Activated CD4-positive, alpha-beta T cell treated with anti-CD3 and anti-CD28 coated beads for 36 hours (primary cell): ENCODE measurements around the gene ERGIC2. TPM values are rescaled to one million over a fixed set of nuclear protein-coding genes. Genes with fewer than 3 reads are reported as not detected.

Experiments used
- ATAC-seq: fragments of 200-7000 bp; cut with Tn5 transposase; one replicate; pipeline ENCODE4 v1.10.0; 2021; ENCODE audit warnings: mild to moderate bottlenecking, moderate library complexity
- CTCF ChIA-PET: fragments of 350-600 bp; sonication (Branson Sonifier 250); formaldehyde crosslinking; loops from one replicate; lab custom pipeline; 2021; ENCODE audit warnings: antibody characterized with exemption; lab: Charles Lee
- POLR2A ChIA-PET: fragments of 350-600 bp; sonication (Branson Sonifier 250); formaldehyde crosslinking; loops from one replicate; lab custom pipeline; 2021; ENCODE audit warnings: antibody characterized with exemption, inconsistent platforms; lab: Charles Lee
- DNase-seq: peaks from one replicate; pipeline ENCODE4 v3.0.0-alpha.2; 2020
- H3K27ac Mint-ChIP-seq: one replicate; pipeline ENCODE4 v1.8.0; 2021; ENCODE audit warnings: mixed read lengths
- H3K27me3 Mint-ChIP-seq: one replicate; pipeline ENCODE4 v1.8.0; 2021; ENCODE audit warnings: mixed read lengths
- H3K36me3 Mint-ChIP-seq: one replicate; pipeline ENCODE4 v1.8.0; 2021; ENCODE audit warnings: low read depth, mixed read lengths
- H3K4me1 Mint-ChIP-seq: one replicate; pipeline ENCODE4 v1.8.0; 2021; ENCODE audit warnings: mixed read lengths
- H3K4me3 Mint-ChIP-seq: one replicate; pipeline ENCODE4 v1.8.0; 2021; ENCODE audit warnings: mild to moderate bottlenecking, moderate library complexity, mixed read lengths
- H3K9me3 Mint-ChIP-seq: one replicate; pipeline ENCODE4 v1.8.0; 2021; ENCODE audit warnings: low read depth, mixed read lengths
- intact Hi-C, 2 experiments: fragments of 100-400 bp; cut with DNase I in 1 of 2; cut with micrococcal nuclease in 1 of 2; formaldehyde crosslinking; loops; one replicate each; pipeline versions ENCODE4 v1.14.2 to v1.15.1; 2022 to 2024; cut with DNase I, micrococcal nuclease
- total RNA-seq, 2 experiments: library from RNA; stranded (reverse); gene quantifications; one replicate each; pipeline ENCODE4 v1.2.3, GENCODE V29; 2021

ERGIC2 gene
- total RNA-seq, 2 experiments from 2014 or later: 104 to 151 TPM

- no peak for DNase-seq
- no peaks in the 10 kb centered on the region for H3K4me1 Mint-ChIP-seq
- POLR2A ChIA-PET: interaction anchor here (0.6 kb wide), 1 partner anchor 9 kb away, joined by 6 read pairs; no protein-coding TSS in a partner anchor
- peaks cover 6% of the 10 kb centered on the region for H3K36me3 Mint-ChIP-seq
- ATAC-seq: no peak
- CTCF ChIA-PET: interaction anchor here (0.7 to 1.7 kb wide), 2 partner anchors 11 to 28 kb away, joined by 3 to 6 read pairs; no protein-coding TSS in a partner anchor
- H3K27ac Mint-ChIP-seq: no peak overlapping the region
- intact Hi-C loops: no loop called here
- no peaks in the 10 kb centered on the region for H3K27me3 Mint-ChIP-seq
- no peaks in the 10 kb centered on the region for H3K9me3 Mint-ChIP-seq
- no peak overlapping the region for H3K4me3 Mint-ChIP-seq
Measured at GRCh38 chr12:29329411-29329810, 51.6 kb downstream of the ERGIC2 start.

GRCh38 chr12:29322157-29322556 lies 58.8 kb downstream of the ERGIC2 start:
- H3K27me3 Mint-ChIP-seq: no peaks in the 10 kb centered on the region

GRCh38 chr12:29320295-29321085 lies 60.5 kb downstream of the ERGIC2 start:
- H3K27ac Mint-ChIP-seq: no peak overlapping the region
- H3K4me1 Mint-ChIP-seq: peaks cover 6% of the 10 kb centered on the region
- intact Hi-C loops: no loop called here
- H3K27me3 Mint-ChIP-seq: no peaks in the 10 kb centered on the region
- ChIA-PET POLR2A (interaction anchor here (0.6 kb wide), 1 partner anchor 9 kb away, joined by 6 read pairs; no protein-coding TSS in a partner anchor), CTCF (interaction anchor here (1.3 to 5.0 kb wide), 3 partner anchors 9 to 232 kb away, joined by 3 to 31 read pairs (median 6); no protein-coding TSS in a partner anchor)
- peaks cover 19% of the 10 kb centered on the region for H3K36me3 Mint-ChIP-seq
- ATAC-seq (no peak), DNase-seq (no peak)
- H3K4me3 Mint-ChIP-seq: no peak overlapping the region
- no peaks in the 10 kb centered on the region for H3K9me3 Mint-ChIP-seq

More at GRCh38 chr12:29322157-29322556, 58.8 kb downstream of the ERGIC2 start:
- Mint-ChIP-seq H3K36me3 (peaks cover 19% of the 10 kb centered on the region), H3K27ac (no peak overlapping the region), H3K9me3 (no peaks in the 10 kb centered on the region), H3K4me3 (no peak overlapping the region), H3K4me1 (peaks cover 6% of the 10 kb centered on the region)
- ChIA-PET CTCF (interaction anchor here (1.1 to 2.1 kb wide), 2 partner anchors 11 to 15 kb away, joined by 3 to 6 read pairs; no protein-coding TSS in a partner anchor), POLR2A (no interaction called here)
- intact Hi-C loops: no loop called here
- no peak for DNase-seq
- no peak for ATAC-seq

GRCh38 chr12:29317556-29318363 lies 63.2 kb downstream of the ERGIC2 start:
- Mint-ChIP-seq H3K9me3 (no peaks in the 10 kb centered on the region), H3K27me3 (no peaks in the 10 kb centered on the region), H3K4me1 (peaks cover 6% of the 10 kb centered on the region), H3K4me3 (no peak overlapping the region), H3K27ac (no peak overlapping the region), H3K36me3 (peaks cover 4% of the 10 kb centered on the region)
- intact Hi-C loops: loop anchor here (1.0 to 2.0 kb wide), 4 partner anchors 170 to 244 kb away; no protein-coding TSS in a partner anchor
- POLR2A ChIA-PET: interaction anchor here (0.7 kb wide), 1 partner anchor 244 kb away, joined by 4 read pairs; no protein-coding TSS in a partner anchor
- ATAC-seq: peak; percentile 100
- CTCF ChIA-PET: interaction anchor here (0.5 to 5.0 kb wide), 23 partner anchors 9 to 1106 kb away, joined by 3 to 31 read pairs (median 4); no protein-coding TSS in a partner anchor
- DNase-seq: peak; percentile 63

GRCh38 chr12:29316752-29317151 lies 64.2 kb downstream of the ERGIC2 start:
- DNase-seq (no peak), ATAC-seq (no peak)
- POLR2A ChIA-PET: no interaction called here
- Mint-ChIP-seq H3K4me3 (no peak overlapping the region), H3K4me1 (peaks cover 6% of the 10 kb centered on the region), H3K9me3 (no peaks in the 10 kb centered on the region), H3K36me3 (no peaks in the 10 kb centered on the region), H3K27ac (no peak overlapping the region), H3K27me3 (no peaks in the 10 kb centered on the region)
- intact Hi-C loops: loop anchor here (1.0 to 2.0 kb wide), 4 partner anchors 169 to 243 kb away; no protein-coding TSS in a partner anchor
- CTCF ChIA-PET: interaction anchor here (1.6 to 5.0 kb wide), 8 partner anchors 8 to 244 kb away, joined by 3 to 31 read pairs (median 8); no protein-coding TSS in a partner anchor

GRCh38 chr12:29314416-29314815 lies 66.6 kb downstream of the ERGIC2 start:
- Mint-ChIP-seq H3K27ac (no peak overlapping the region), H3K4me1 (peaks cover 6% of the 10 kb centered on the region), H3K27me3 (no peaks in the 10 kb centered on the region), H3K36me3 (no peaks in the 10 kb centered on the region), H3K9me3 (no peaks in the 10 kb centered on the region), H3K4me3 (no peak overlapping the region)
- no peak for DNase-seq
- no peak for ATAC-seq
- POLR2A ChIA-PET: interaction anchor here (0.6 kb wide), 1 partner anchor 166 kb away, joined by 4 read pairs; no protein-coding TSS in a partner anchor
- intact Hi-C loops: no loop called here
- CTCF ChIA-PET: interaction anchor here (0.6 kb wide), 2 partner anchors 523 to 1324 kb away, joined by 3 read pairs; no protein-coding TSS in a partner anchor

GRCh38 chr12:29310899-29311298 lies 70.1 kb downstream of the ERGIC2 start:
- no peaks in the 10 kb centered on the region for H3K4me1 Mint-ChIP-seq
- CTCF ChIA-PET: interaction anchor here (2.0 kb wide), 1 partner anchor 238 kb away, joined by 4 read pairs; no protein-coding TSS in a partner anchor
- no peak overlapping the region for H3K27ac Mint-ChIP-seq
- no peaks in the 10 kb centered on the region for H3K9me3 Mint-ChIP-seq
- H3K4me3 Mint-ChIP-seq: no peak overlapping the region
- intact Hi-C loops: no loop called here
- no peak for DNase-seq
- ATAC-seq: no peak
- H3K27me3 Mint-ChIP-seq: no peaks in the 10 kb centered on the region
- H3K36me3 Mint-ChIP-seq: no peaks in the 10 kb centered on the region
- POLR2A ChIA-PET: interaction anchor here (0.7 kb wide), 1 partner anchor 184 kb away, joined by 6 read pairs; no protein-coding TSS in a partner anchor

- no peaks in the 10 kb centered on the region for H3K9me3 Mint-ChIP-seq
- CTCF ChIA-PET: interaction anchor here (1.0 to 1.2 kb wide), 3 partner anchors 8 to 237 kb away, joined by 3 to 4 read pairs (median 4); no protein-coding TSS in a partner anchor
- ATAC-seq (no peak), DNase-seq (no peak)
- no peaks in the 10 kb centered on the region for H3K36me3 Mint-ChIP-seq
- POLR2A ChIA-PET: no interaction called here
- intact Hi-C loops: no loop called here
- H3K4me1 Mint-ChIP-seq: no peaks in the 10 kb centered on the region
- H3K27ac Mint-ChIP-seq: no peak overlapping the region
- no peak overlapping the region for H3K4me3 Mint-ChIP-seq
- H3K27me3 Mint-ChIP-seq: no peaks in the 10 kb centered on the region
Measured at GRCh38 chr12:29309320-29309902, 71.6 kb downstream of the ERGIC2 start.

GRCh38 chr12:29306682-29307081 lies 74.3 kb downstream of the ERGIC2 start:
- no peaks in the 10 kb centered on the region for H3K9me3 Mint-ChIP-seq
- ChIA-PET POLR2A (interaction anchor here (0.6 kb wide), 1 partner anchor 29 kb away, joined by 3 read pairs; no protein-coding TSS in a partner anchor), CTCF (interaction anchor here (0.5 to 2.2 kb wide), 2 partner anchors 11 to 118 kb away, joined by 3 to 8 read pairs; no protein-coding TSS in a partner anchor)
- H3K27ac Mint-ChIP-seq: no peak overlapping the region
- no peaks in the 10 kb centered on the region for H3K36me3 Mint-ChIP-seq
- H3K4me1 Mint-ChIP-seq: no peaks in the 10 kb centered on the region
- intact Hi-C loops: no loop called here
- no peak for ATAC-seq
- DNase-seq: no peak
- H3K27me3 Mint-ChIP-seq: no peaks in the 10 kb centered on the region
- no peak overlapping the region for H3K4me3 Mint-ChIP-seq

GRCh38 chr12:29306266-29306665 lies 74.7 kb downstream of the ERGIC2 start:
- Mint-ChIP-seq H3K27me3 (no peaks in the 10 kb centered on the region), H3K9me3 (no peaks in the 10 kb centered on the region), H3K27ac (no peak overlapping the region), H3K36me3 (no peaks in the 10 kb centered on the region), H3K4me3 (no peak overlapping the region), H3K4me1 (no peaks in the 10 kb centered on the region)
- intact Hi-C loops: no loop called here
- ChIA-PET CTCF (interaction anchor here (0.5 to 2.2 kb wide), 2 partner anchors 11 to 118 kb away, joined by 3 to 8 read pairs; no protein-coding TSS in a partner anchor), POLR2A (interaction anchor here (0.6 kb wide), 1 partner anchor 28 kb away, joined by 3 read pairs; no protein-coding TSS in a partner anchor)
- DNase-seq: no peak
- no peak for ATAC-seq
